Jurkat, Clone E6-1 (cell line): ENCODE measurements around the gene IPCEF1.
A peak's percentile ranks its signal among the peaks of the same experiment; 100 is the strongest.
"Not testable (repeated sequence)": the region's sequence is repeated elsewhere in the genome, so short reads cannot be mapped to it uniquely, and the experiment has no call there.

Source experiments
- DNase-seq: peaks from one replicate; pipeline ENCODE4 v3.0.0-alpha.2; 2011; ENCODE audit warnings: low read depth, low spot score
- H3K4me3 ChIP-seq: 2 replicates; pipeline ENCODE4 v1.5.1; 2011; ENCODE audit warnings: mild to moderate bottlenecking, low read length, control low read depth, moderate library complexity

The IPCEF1 gene

GRCh38 chr6:154202958-154203357 lies 153.6 kb downstream of the IPCEF1 start:
- DNase-seq = no peak
- no peak overlapping the region for H3K4me3 ChIP-seq

GRCh38 chr6:154202339-154202738 lies 154.3 kb downstream of the IPCEF1 start:
- no peak overlapping the region for H3K4me3 ChIP-seq
- no peak for DNase-seq

GRCh38 chr6:154201688-154202087 lies 154.9 kb downstream of the IPCEF1 start:
- DNase-seq, H3K4me3 ChIP-seq: not testable (repeated sequence)

DNA sequence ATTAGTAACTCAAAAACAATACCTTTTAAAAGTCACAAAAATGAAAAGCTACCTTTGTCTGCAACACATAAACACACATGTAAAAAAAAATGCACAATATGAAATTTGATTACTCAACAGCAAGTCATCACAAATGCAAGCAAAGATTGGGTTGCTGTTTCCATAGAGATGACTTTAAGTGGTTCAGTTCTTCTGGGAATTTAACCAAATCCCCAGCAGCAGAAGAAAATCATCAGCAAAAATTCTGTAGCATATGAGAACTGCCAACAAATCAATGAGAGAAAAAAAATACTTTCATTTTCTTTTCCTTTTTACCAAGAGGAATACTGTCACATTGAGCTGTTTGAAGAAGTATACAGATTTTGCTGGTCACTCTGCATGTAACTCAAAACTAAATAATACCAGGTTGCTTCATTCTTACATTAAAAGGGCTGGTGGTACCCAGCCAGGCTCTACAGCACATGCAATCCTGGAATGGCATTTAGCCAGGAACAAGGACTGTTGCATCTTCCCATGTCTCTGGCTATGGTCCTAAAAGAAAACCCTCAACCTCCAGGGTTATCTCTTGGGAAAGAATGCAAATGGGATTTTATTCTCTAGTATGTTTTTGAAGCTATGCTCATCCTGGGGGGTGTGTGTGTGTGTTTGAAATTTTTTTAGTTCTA lies 159.3 kb downstream of the IPCEF1 start:
- no peak overlapping the region for H3K4me3 ChIP-seq

DNA sequence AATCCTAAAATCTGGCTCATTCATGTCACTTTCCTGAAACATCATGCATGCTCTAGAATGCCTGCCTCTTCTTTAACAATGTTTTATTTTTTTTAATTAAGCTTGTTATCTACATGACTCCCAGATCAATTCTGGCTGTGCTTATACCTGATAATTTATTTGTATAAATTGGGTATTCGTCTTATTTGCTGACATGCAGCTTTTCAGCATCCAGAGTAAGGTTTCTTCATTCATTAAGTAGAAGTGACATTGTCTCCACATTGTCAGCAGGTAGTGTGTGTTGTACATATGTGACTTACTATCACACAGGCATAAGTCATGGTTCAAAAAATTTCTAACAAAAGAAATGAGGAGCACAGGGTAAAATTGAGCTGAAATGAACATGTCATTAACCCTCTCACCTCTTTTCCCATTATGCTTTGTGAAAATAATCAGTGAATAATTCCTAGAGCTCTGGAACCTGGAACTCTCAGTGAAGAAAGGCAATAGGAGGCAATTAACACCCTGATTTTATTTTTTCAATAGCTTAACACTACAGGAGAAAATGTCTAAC lies 160.2 kb downstream of the IPCEF1 start:
- DNase-seq = no peak
- no peak overlapping the region for H3K4me3 ChIP-seq

More for the DNA sequence above, 159.3 kb downstream of the IPCEF1 start:
- DNase-seq = no peak

GRCh38 chr6:154187714-154188113 lies 168.9 kb downstream of the IPCEF1 start:
- no peak overlapping the region for H3K4me3 ChIP-seq
- DNase-seq = no peak

DNA sequence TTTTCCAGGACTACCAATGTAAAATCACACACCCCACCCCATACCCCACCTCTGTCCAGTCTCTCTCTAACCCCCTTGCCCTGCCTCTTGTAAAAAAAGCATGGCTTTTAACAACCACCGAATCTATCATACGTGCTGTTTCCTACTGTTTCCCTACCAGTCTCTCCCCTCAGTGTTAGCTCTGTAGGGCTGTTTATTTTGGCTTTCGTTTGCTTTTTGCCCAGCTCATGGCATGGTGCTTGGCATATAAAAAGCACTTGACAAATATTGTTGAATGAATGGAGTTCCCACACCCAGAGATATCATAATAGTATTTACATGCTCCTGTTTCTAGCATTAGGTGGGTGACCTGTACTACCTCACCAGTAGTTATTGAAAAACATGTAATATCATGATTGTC lies 169.4 kb downstream of the IPCEF1 start:
- DNase-seq = no peak

GRCh38 chr6:154179434-154179833 lies 177.2 kb downstream of the IPCEF1 start:
- no peak for DNase-seq
- no peak overlapping the region for H3K4me3 ChIP-seq

More for the DNA sequence above, 169.4 kb downstream of the IPCEF1 start:
- no peak overlapping the region for H3K4me3 ChIP-seq

DNA sequence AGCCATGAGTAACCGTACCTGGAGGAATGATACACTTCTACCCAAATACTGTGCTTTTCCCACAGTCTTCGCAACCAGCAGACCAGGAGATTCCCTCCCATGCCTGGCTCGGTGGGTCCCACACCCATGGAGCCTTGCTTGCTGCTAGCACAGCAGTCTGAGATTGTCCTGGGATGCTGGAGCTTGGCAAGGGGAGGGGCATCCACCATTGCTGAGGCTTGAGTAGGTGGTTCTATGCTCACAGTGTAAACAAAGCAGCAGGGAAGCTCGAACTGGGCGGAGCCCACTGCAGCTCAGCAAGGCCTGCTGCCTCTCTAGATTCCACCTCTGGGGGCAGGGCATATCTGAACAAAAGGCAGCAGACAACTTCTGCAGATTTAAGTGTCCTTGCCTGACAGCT lies 184.2 kb downstream of the IPCEF1 start:
- DNase-seq, H3K4me3 ChIP-seq: not testable (repeated sequence)

DNA sequence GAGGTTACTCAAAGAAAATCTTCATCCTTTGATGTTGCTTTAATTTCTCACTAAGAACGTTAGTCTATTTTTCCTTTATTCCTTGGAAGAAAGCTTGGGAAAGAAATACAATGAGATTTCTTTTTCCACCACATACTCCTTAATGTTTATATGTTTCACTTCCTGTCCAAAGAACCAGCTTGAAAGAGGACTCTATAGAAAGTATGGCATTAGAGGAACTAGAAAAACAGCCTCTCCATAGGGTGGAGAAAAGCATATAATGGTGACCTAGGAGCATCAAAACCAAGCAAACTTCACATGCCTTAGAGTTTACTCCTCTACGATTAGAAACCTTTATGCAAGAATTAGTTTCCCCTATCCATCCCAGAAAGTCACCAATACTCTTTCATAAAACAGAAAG lies 186.5 kb downstream of the IPCEF1 start:
- no peak for DNase-seq
- no peak overlapping the region for H3K4me3 ChIP-seq

DNA sequence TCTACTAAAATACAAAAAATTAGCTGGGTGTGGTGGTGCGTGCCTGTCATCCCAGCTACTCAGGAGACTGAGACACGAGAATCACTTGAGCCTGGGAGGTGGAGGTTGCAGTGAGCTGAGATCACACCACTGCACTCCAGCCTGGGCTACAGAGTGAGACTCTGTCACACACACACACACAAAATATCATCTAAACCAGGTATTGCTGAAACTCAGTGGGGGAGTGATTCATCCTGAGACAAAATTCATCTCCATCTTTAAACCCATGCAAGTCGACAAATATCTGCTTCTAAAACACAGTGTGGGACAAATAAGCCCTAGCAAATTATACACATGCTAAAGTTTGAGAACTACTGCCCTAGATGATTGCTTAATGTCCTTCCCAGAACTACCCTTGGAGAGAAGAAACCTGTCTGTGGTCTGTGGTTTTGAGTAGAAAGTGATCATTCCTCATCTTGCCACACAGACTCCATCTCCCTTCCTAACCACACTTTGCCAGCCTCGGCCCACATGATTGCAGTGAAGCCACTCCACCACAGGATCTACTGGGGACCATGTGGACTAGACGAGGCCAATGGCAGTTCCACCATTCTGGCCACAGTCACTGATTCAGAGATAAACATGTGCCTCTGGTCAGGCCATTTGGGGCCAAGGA lies 187.3 kb downstream of the IPCEF1 start:
- DNase-seq = no peak
- no peak overlapping the region for H3K4me3 ChIP-seq

- H3K4me3 ChIP-seq = no peak overlapping the region
- no peak for DNase-seq
These were observed 189.5 kb downstream of the IPCEF1 start for GRCh38 chr6:154167126-154167525.

- no peak for DNase-seq
- H3K4me3 ChIP-seq = no peak overlapping the region
These were observed 190.5 kb downstream of the IPCEF1 start for GRCh38 chr6:154166140-154166539.

GRCh38 chr6:154165478-154165877 lies 191.1 kb downstream of the IPCEF1 start:
- DNase-seq = no peak
- H3K4me3 ChIP-seq = no peak overlapping the region

DNA sequence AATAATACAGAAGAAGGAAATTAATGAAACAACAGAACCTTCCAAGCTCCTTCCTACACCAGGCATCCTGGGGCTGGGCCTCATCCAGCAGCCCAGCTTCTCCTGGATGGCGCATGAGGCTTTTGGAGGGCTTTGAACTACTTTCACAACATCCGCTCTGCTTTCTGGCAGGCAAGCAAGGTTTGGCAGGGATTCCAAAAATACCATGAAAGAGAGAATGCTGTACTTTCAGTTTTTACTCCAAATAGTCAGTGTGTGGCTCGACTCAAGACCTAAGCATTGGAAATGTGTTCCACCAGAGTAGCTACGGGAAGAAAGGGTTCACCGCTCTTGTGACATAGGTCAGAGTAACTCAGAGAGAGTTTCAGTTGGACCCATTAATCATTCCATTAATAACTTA lies 192.2 kb downstream of the IPCEF1 start:
- DNase-seq = no peak
- H3K4me3 ChIP-seq = no peak overlapping the region

DNA sequence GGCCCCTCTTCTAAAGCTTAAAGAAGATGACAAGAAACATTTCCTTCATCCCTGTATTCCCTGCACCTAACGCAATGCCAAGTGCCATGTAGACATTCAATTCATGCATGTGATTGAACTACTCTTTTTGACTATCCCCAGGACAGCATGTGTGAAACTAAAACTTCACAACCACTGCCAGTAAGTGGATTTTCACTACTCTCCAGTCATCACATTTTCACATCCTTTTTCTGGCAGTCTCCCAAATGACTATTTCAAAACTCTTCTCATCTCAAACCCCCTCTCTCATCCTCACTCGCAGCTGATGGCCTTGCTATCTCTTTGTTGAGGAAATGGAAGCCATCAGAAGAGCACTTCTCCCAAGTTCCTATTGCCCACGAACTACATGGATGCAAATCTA lies 194.9 kb downstream of the IPCEF1 start:
- H3K4me3 ChIP-seq = no peak overlapping the region
- no peak for DNase-seq

GRCh38 chr6:154159126-154159525 lies 197.5 kb downstream of the IPCEF1 start:
- no peak for DNase-seq
- no peak overlapping the region for H3K4me3 ChIP-seq

DNA sequence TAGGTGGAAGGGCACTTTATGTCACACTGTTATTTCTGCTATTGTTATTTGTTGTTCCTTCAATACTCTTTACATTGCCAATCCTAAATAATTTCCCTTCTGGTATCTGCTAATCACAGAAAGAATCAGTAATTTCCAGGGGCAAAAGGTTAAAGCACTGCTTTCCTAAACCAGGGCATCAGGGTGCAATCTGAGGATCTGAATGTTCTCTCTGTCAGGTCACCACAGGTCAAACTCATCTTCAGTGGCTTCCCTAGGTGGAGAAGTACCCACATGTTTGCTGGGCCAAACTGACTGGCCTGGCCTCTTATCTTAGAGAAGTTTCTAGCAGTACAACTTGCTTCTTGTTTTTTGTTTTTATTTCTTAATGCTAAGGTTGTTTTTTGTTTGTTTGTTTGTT lies 198.9 kb downstream of the IPCEF1 start:
- no peak overlapping the region for H3K4me3 ChIP-seq
- no peak for DNase-seq

GRCh38 chr6:154157082-154157481 lies 199.5 kb downstream of the IPCEF1 start:
- H3K4me3 ChIP-seq = no peak overlapping the region
- no peak for DNase-seq

DNA sequence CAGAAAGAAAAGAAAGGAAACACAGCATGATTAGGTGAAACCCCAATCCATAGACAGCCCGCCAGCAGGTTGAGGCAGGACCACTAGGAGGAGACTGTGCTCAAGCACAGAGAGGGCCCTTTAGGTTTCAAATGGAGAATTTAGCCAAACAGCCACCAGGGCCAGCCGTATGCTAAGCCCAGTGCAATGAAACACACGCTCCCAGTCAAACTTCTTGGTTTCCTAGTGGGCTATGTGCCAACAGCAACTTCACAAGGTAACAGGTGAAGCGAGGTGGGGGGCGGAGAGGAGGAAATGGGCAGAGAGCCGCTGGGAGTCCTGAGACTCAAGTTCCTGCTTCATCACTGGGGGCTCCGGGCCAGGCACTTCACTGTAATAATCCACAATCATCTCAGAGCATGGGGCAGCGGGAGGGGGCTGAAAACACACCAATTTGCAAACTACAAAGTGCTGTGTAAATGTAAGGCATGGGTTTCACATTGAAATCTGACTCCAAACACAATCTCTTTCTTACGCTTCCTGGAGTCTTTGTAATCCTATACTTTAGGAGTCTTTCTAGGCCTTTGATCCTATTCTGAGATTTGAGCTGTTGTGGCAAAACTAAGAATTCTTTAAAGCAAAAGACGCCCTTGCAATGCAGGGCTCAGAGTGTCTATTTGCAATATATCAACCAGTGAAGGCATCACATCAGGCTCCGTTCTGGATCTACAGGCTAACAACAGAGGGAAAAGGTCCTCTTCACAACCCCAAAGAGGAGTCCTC lies 200.3 kb downstream of the IPCEF1 start:
- DNase-seq = peak; percentile 39
- no peak overlapping the region for H3K4me3 ChIP-seq
